WTC11 (cell line): ENCODE measurements around the gene KHDC4. TPM values are rescaled to one million over a fixed set of nuclear protein-coding genes. Genes with fewer than 3 reads are reported as not detected.

Experiments used
- ATAC-seq: fragments of 200-7000 bp; cut with Tn5 transposase; 2 replicates; pipeline ENCODE4 v1.10.0; 2021; ENCODE audit warnings: mild to moderate bottlenecking, moderate library complexity
- CTCF ChIA-PET: fragments of 300-600 bp; sonication (Branson Sonifier 250); formaldehyde crosslinking; loops from one replicate; lab custom pipeline; 2021; ENCODE audit warnings: antibody characterized with exemption; lab: Charles Lee
- POLR2A ChIA-PET: fragments of 350-600 bp; sonication (Branson Sonifier 250); formaldehyde crosslinking; loops from one replicate; lab custom pipeline; 2021; ENCODE audit warnings: antibody characterized with exemption; lab: Charles Lee
- DNase-seq: peaks from one replicate; pipeline ENCODE4 v3.0.0; 2021; ENCODE audit warnings: low spot score
- H3K27ac Mint-ChIP-seq: 2 replicates; pipeline ENCODE4 v1.8.0; 2021; ENCODE audit warnings: mixed read lengths
- H3K27me3 Mint-ChIP-seq: 2 replicates; pipeline ENCODE4 v1.8.0; 2021; ENCODE audit warnings: low read depth, mild to moderate bottlenecking, moderate library complexity, mixed read lengths
- H3K36me3 Mint-ChIP-seq: 2 replicates; pipeline ENCODE4 v1.8.0; 2021; ENCODE audit warnings: mixed read lengths
- H3K4me1 Mint-ChIP-seq: 2 replicates; pipeline ENCODE4 v1.8.0; 2022; ENCODE audit warnings: mixed read lengths
- H3K4me3 Mint-ChIP-seq: 2 replicates; pipeline ENCODE4 v1.8.0; 2021; ENCODE audit warnings: mild to moderate bottlenecking, moderate library complexity, mixed read lengths
- H3K9me3 Mint-ChIP-seq: 2 replicates; pipeline ENCODE4 v1.8.0; 2021; ENCODE audit warnings: mixed read lengths
- ATF1 ChIP-seq: sonication (generic); formaldehyde crosslinking; IDR thresholded peaks from 2 replicates; pipeline ENCODE4 v1.8.1; 2023; ENCODE audit warnings: mild to moderate bottlenecking, moderate library complexity, missing genetic modification reagents
- EMX1 ChIP-seq: fragments of 250-450 bp; sonication (Bioruptor Pico); IDR thresholded peaks from 2 replicates; pipeline ENCODE4 v1.8.0; 2021; ENCODE audit warnings: mild to moderate bottlenecking
- ETV6 ChIP-seq: sonication (generic); formaldehyde crosslinking; IDR thresholded peaks from 2 replicates; pipeline ENCODE4 v1.8.1; 2022; ENCODE audit warnings: mild to moderate bottlenecking, missing genetic modification reagents
- KAT7 ChIP-seq: sonication (generic); formaldehyde crosslinking; IDR thresholded peaks from 2 replicates; pipeline ENCODE4 v1.8.1; 2023; ENCODE audit warnings: missing genetic modification reagents, mild to moderate bottlenecking, borderline replicate concordance
- RELA ChIP-seq: sonication (generic); formaldehyde crosslinking; IDR thresholded peaks from 2 replicates; pipeline ENCODE4 v1.8.1; 2022; ENCODE audit warnings: missing genetic modification reagents, mild to moderate bottlenecking, borderline replicate concordance
- SMAD3 ChIP-seq: sonication (generic); formaldehyde crosslinking; IDR thresholded peaks from 2 replicates; pipeline ENCODE4 v1.8.0; 2022; ENCODE audit warnings: missing genetic modification reagents, mild to moderate bottlenecking, borderline replicate concordance
- SMAD4 ChIP-seq: sonication (generic); formaldehyde crosslinking; IDR thresholded peaks from 2 replicates; pipeline ENCODE4 v1.8.0; 2022; ENCODE audit warnings: mild to moderate bottlenecking, missing genetic modification reagents
- SP1 ChIP-seq: sonication (generic); formaldehyde crosslinking; conservative IDR thresholded peaks from 2 replicates; pipeline ENCODE4 v1.8.1; 2022; ENCODE audit warnings: missing genetic modification reagents
- TP53 ChIP-seq: sonication (generic); formaldehyde crosslinking; IDR thresholded peaks from 2 replicates; pipeline ENCODE4 v1.8.1; 2023; ENCODE audit warnings: mild to moderate bottlenecking, missing genetic modification reagents
- ZNF121 ChIP-seq: sonication (generic); formaldehyde crosslinking; IDR thresholded peaks from 2 replicates; pipeline ENCODE4 v1.8.0; 2023; ENCODE audit warnings: missing genetic modification reagents
- ZNF219 ChIP-seq: sonication (generic); formaldehyde crosslinking; IDR thresholded peaks from 2 replicates; pipeline ENCODE4 v1.8.0; 2023; ENCODE audit warnings: missing genetic modification reagents, mild to moderate bottlenecking, borderline replicate concordance
- ZNF416 ChIP-seq: fragments of 250-450 bp; sonication (Bioruptor Pico); IDR thresholded peaks from 2 replicates; pipeline ENCODE4 v1.9.0; 2021; ENCODE audit warnings: mild to moderate bottlenecking, inconsistent platforms
- ZNF671 ChIP-seq: fragments of 250-450 bp; sonication (Bioruptor Pico); IDR thresholded peaks from 2 replicates; pipeline ENCODE4 v1.8.0; 2021; ENCODE audit warnings: mild to moderate bottlenecking
- microRNA-seq: library from miRNA; unstranded; fragments of <30 nt; microRNA quantifications from one replicate; pipeline ENCODE4 v1.2.0, GENCODE V29; 2022; ENCODE audit warnings: borderline number of aligned reads
- total RNA-seq: library from RNA; stranded (reverse); gene quantifications from 3 replicates; pipeline ENCODE4 v1.2.3, GENCODE V29; 2021
- TF ChIP-seq, protein P1 (sequence below): fragments of 250-450 bp; sonication (Bioruptor Pico); IDR thresholded peaks from 2 replicates; pipeline ENCODE4 v1.8.0; 2021; ENCODE audit warnings: mild to moderate bottlenecking
- TF ChIP-seq, protein P2 (sequence below): sonication (generic); formaldehyde crosslinking; conservative IDR thresholded peaks from 2 replicates; pipeline ENCODE4 v1.8.1; 2022; ENCODE audit warnings: mild to moderate bottlenecking, missing genetic modification reagents
- TF ChIP-seq, protein P3 (sequence below): fragments of 250-450 bp; sonication (Bioruptor Pico); IDR thresholded peaks from 2 replicates; pipeline ENCODE4 v1.9.0; 2021; ENCODE audit warnings: mild to moderate bottlenecking
- TF ChIP-seq, protein P4 (sequence below): sonication (generic); formaldehyde crosslinking; IDR thresholded peaks from 2 replicates; pipeline ENCODE4 v1.8.0; 2022; ENCODE audit warnings: mild to moderate bottlenecking, missing genetic modification reagents
- TF ChIP-seq, protein P5 (sequence below): sonication (generic); formaldehyde crosslinking; IDR thresholded peaks from 2 replicates; pipeline ENCODE4 v1.8.1; 2022; ENCODE audit warnings: mild to moderate bottlenecking, missing genetic modification reagents, moderate library complexity, borderline replicate concordance
- TF ChIP-seq, protein P6 (sequence below): sonication (generic); formaldehyde crosslinking; IDR thresholded peaks from 2 replicates; pipeline ENCODE4 v1.8.1; 2023; ENCODE audit warnings: mild to moderate bottlenecking, missing genetic modification reagents, moderate library complexity

KHDC4 gene
- total RNA-seq, 1 experiment from 2014 or later: 64.4 TPM

DNA sequence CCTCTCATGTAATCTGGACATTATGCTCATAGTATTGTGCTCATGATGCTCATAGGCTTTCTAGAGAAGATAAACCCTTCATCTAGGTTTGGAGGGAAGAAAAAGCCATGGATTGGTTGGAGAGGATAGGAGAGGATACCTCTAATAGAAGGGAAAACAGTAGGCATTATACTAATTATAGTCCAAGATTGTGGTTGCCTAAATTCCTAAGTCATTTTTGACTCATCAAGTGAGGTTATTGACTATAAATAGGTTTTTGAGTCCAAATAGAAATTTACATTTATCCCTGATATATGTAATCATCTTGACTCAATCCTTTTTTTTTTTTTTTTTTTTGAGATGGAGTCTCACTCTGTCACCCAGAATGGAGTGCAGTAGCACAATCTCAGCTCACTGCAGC lies 69.8 kb downstream of the KHDC4 start:
- CTCF ChIA-PET: interaction anchor here (0.5 kb wide), 1 partner anchor 263 kb away, joined by 3 read pairs; no protein-coding TSS in a partner anchor
- Mint-ChIP-seq H3K27ac (no peak overlapping the region), H3K27me3 (no peaks in the 10 kb centered on the region; the same call in 1 of the 2 replicates), H3K9me3 (no peaks in the 10 kb centered on the region), H3K36me3 (no peaks in the 10 kb centered on the region), H3K4me1 (peaks cover 7% of the 10 kb centered on the region), H3K4me3 (no peak overlapping the region)
- POLR2A ChIA-PET: no interaction called here
- DNase-seq (no peak), ATAC-seq (no peak)
- TF ChIP-seq TP53 (no peak), KAT7 (CRISPR knock-in tag) (no peak), ZNF416 (CRISPR knock-in tag) (no peak), SMAD3 (CRISPR knock-in tag) (no peak), ZNF121 (CRISPR knock-in tag) (no peak), ETV6 (CRISPR knock-in tag) (no peak), ZNF671 (CRISPR knock-in tag) (no peak), EMX1 (CRISPR knock-in tag) (no peak), SMAD4 (CRISPR knock-in tag) (no peak), RELA (CRISPR knock-in tag) (no peak), SP1 (CRISPR knock-in tag) (no peak), ZNF219 (CRISPR knock-in tag) (no peak), ATF1 (no peak)
- TF ChIP-seq, protein P1, sequence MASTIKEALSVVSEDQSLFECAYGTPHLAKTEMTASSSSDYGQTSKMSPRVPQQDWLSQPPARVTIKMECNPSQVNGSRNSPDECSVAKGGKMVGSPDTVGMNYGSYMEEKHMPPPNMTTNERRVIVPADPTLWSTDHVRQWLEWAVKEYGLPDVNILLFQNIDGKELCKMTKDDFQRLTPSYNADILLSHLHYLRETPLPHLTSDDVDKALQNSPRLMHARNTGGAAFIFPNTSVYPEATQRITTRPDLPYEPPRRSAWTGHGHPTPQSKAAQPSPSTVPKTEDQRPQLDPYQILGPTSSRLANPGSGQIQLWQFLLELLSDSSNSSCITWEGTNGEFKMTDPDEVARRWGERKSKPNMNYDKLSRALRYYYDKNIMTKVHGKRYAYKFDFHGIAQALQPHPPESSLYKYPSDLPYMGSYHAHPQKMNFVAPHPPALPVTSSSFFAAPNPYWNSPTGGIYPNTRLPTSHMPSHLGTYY (CRISPR knock-in tag): no peak
- TF ChIP-seq, protein P2, sequence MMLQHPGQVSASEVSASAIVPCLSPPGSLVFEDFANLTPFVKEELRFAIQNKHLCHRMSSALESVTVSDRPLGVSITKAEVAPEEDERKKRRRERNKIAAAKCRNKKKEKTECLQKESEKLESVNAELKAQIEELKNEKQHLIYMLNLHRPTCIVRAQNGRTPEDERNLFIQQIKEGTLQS: no peak
- TF ChIP-seq, protein P3, sequence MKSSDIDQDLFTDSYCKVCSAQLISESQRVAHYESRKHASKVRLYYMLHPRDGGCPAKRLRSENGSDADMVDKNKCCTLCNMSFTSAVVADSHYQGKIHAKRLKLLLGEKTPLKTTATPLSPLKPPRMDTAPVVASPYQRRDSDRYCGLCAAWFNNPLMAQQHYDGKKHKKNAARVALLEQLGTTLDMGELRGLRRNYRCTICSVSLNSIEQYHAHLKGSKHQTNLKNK: no peak
- TF ChIP-seq, protein P4, sequence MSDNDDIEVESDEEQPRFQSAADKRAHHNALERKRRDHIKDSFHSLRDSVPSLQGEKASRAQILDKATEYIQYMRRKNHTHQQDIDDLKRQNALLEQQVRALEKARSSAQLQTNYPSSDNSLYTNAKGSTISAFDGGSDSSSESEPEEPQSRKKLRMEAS (CRISPR knock-in tag): no peak
- TF ChIP-seq, protein P5, sequence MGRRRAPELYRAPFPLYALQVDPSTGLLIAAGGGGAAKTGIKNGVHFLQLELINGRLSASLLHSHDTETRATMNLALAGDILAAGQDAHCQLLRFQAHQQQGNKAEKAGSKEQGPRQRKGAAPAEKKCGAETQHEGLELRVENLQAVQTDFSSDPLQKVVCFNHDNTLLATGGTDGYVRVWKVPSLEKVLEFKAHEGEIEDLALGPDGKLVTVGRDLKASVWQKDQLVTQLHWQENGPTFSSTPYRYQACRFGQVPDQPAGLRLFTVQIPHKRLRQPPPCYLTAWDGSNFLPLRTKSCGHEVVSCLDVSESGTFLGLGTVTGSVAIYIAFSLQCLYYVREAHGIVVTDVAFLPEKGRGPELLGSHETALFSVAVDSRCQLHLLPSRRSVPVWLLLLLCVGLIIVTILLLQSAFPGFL: no peak
- TF ChIP-seq, protein P6, sequence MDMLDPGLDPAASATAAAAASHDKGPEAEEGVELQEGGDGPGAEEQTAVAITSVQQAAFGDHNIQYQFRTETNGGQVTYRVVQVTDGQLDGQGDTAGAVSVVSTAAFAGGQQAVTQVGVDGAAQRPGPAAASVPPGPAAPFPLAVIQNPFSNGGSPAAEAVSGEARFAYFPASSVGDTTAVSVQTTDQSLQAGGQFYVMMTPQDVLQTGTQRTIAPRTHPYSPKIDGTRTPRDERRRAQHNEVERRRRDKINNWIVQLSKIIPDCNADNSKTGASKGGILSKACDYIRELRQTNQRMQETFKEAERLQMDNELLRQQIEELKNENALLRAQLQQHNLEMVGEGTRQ (CRISPR knock-in tag): no peak

Small RNA genes within 50 kb of the gene (microRNA-seq; reads per million reads assigned to microRNA genes)
- not detected for gene MIR6738

Other genes starting within 250 kb of the KHDC4 start
- 41.8 to 45.0 TPM (median 41.8 TPM) in 3 replicates for gene YY1AP1, start 245.6 kb downstream of the KHDC4 start, total RNA-seq
- 107 to 125 TPM (median 109 TPM) in 3 replicates for gene DAP3, start 245.3 kb downstream of the KHDC4 start, total RNA-seq
- 44.6 to 54.4 TPM (median 46.6 TPM) in 3 replicates for gene GON4L, start 77.2 kb downstream of the KHDC4 start, total RNA-seq
- 6.1 to 8.9 TPM (median 7.5 TPM) in 3 replicates for gene SYT11, start 74.8 kb downstream of the KHDC4 start, total RNA-seq
- gene RIT1, start 23.1 kb downstream of the KHDC4 start, total RNA-seq: 25.1 to 29.3 TPM (median 27.2 TPM) in 3 replicates
- not detected in 3 replicates for gene RXFP4, start 7.2 kb upstream of the KHDC4 start, total RNA-seq
- gene ARHGEF2, start 44.1 kb upstream of the KHDC4 start, total RNA-seq: 60.0 to 69.5 TPM (median 66.2 TPM) in 3 replicates
- 172 to 175 TPM (median 174 TPM) in 3 replicates for gene SSR2, start 86.5 kb upstream of the KHDC4 start, total RNA-seq
- gene UBQLN4, start 119.4 kb upstream of the KHDC4 start, total RNA-seq: 35.0 to 37.3 TPM (median 36.3 TPM) in 3 replicates
- gene LAMTOR2, start 120.4 kb upstream of the KHDC4 start, total RNA-seq: 62.4 to 75.7 TPM (median 73.8 TPM) in 3 replicates
- 61.9 to 82.8 TPM (median 82.5 TPM) in 3 replicates for gene RAB25, start 126.7 kb upstream of the KHDC4 start, total RNA-seq
- 66.3 to 79.1 TPM (median 70.6 TPM) in 3 replicates for gene MEX3A, start 148.1 kb upstream of the KHDC4 start, total RNA-seq
- 40.7 to 68.8 TPM (median 46.2 TPM) in 3 replicates for gene LMNA, start 180.3 kb upstream of the KHDC4 start, total RNA-seq
- gene SEMA4A, start 219.2 kb upstream of the KHDC4 start, total RNA-seq: 6.9 to 12.4 TPM (median 8.7 TPM) in 3 replicates